ENCODE measurements around the gene CEL.
"Not testable (repeated sequence)": the region's sequence is repeated elsewhere in the genome, so short reads cannot be mapped to it uniquely, and the experiment has no call there.

CEL gene

GRCh38 chr9:133087429-133088145, 25.8 kb downstream of the CEL start:
- no peak for DNase-seq

GRCh38 chr9:133088146-133088750, 26.5 kb downstream of the CEL start:
- DNase-seq, result no peak

GRCh38 chr9:133088756-133089155, 27.0 kb downstream of the CEL start:
- no peak for DNase-seq

GRCh38 chr9:133089271-133089671, 27.5 kb downstream of the CEL start:
- DNase-seq, result peak; percentile 99

- peak; percentile 44 for DNase-seq
Observed at GRCh38 chr9:133090187-133090586, 28.4 kb downstream of the CEL start.

- DNase-seq, result no peak
Observed at GRCh38 chr9:133090752-133091385, 29.1 kb downstream of the CEL start.

GRCh38 chr9:133094351-133094750, 32.6 kb downstream of the CEL start:
- DNase-seq, result not testable (repeated sequence)

GRCh38 chr9:133094842-133095393, 33.1 kb downstream of the CEL start:
- DNase-seq, result no peak

- no peak for DNase-seq
Observed at GRCh38 chr9:133098104-133098754, 36.4 kb downstream of the CEL start.

GRCh38 chr9:133098871-133099270, 37.1 kb downstream of the CEL start:
- DNase-seq, result no peak

- DNase-seq, result no peak
Observed at GRCh38 chr9:133099726-133100505, 38.1 kb downstream of the CEL start.

GRCh38 chr9:133100506-133101355, 39.0 kb downstream of the CEL start:
- DNase-seq, result no peak

- no peak for DNase-seq
Observed at GRCh38 chr9:133101356-133102189, 39.8 kb downstream of the CEL start.

- DNase-seq, result no peak
Observed at GRCh38 chr9:133102190-133103021, 40.6 kb downstream of the CEL start.

- no peak for DNase-seq
Observed at GRCh38 chr9:133103183-133103986, 41.6 kb downstream of the CEL start.

- DNase-seq, result no peak
Observed at GRCh38 chr9:133103987-133104505, 42.3 kb downstream of the CEL start.

- no peak for DNase-seq
Observed at GRCh38 chr9:133104718-133105460, 43.1 kb downstream of the CEL start.

GRCh38 chr9:133105461-133105770, 43.6 kb downstream of the CEL start:
- no peak for DNase-seq

Measured in NCI-H774 (cell line).